H1 (cell line): ENCODE results near the gene FAM222B. TPM values are rescaled to one million over a fixed set of nuclear protein-coding genes. Genes with fewer than 3 reads are reported as not detected.

ENCODE experiments used
- CTCF ChIA-PET: fragments of 300-600 bp; sonication (Branson Sonifier 250); formaldehyde crosslinking; loops from one replicate; lab custom pipeline; 2021; ENCODE audit not compliant: partially characterized antibody; lab: Charles Lee
- POLR2A ChIA-PET: fragments of 300-600 bp; sonication (Branson Sonifier 250); formaldehyde crosslinking; loops from one replicate; lab custom pipeline; 2021; ENCODE audit warnings: inconsistent platforms; ENCODE audit not compliant: partially characterized antibody; lab: Charles Lee
- DNase-seq, 2 experiments: peaks; one replicate each; pipeline versions ENCODE4 v3.0.0 to v3.0.0-alpha.2; 2010 to 2022; ENCODE audit warnings: low spot score in 2 of 2, low read depth in 1 of 2, mixed read lengths in 1 of 2
- FAIRE-seq: peaks from 2 replicates; lab custom pipeline; 2011; peaks lifted over from hg19 to GRCh38; lab: Jason Lieb, UNC
- H2AFZ ChIP-seq: 2 replicates; pipeline ENCODE4 v1.8.1; 2012; ENCODE audit warnings: low read length, inconsistent platforms
- H2AK5ac ChIP-seq: 2 replicates; pipeline ENCODE4 v1.6.1; 2013; ENCODE audit warnings: low read depth, low read length
- H2BK120ac ChIP-seq: replicated peaks from 2 replicates; pipeline ENCODE3; 2013; ENCODE audit warnings: low read depth, low read length, inconsistent platforms
- H2BK12ac ChIP-seq: 2 replicates; pipeline ENCODE4 v1.6.1; 2013; ENCODE audit warnings: low read depth, low read length
- H2BK15ac ChIP-seq: 2 replicates; pipeline ENCODE4 v1.6.1; 2013; ENCODE audit warnings: low read length
- H2BK20ac ChIP-seq: 2 replicates; pipeline ENCODE4 v1.6.1; 2013; ENCODE audit warnings: low read length
- H2BK5ac ChIP-seq: 2 replicates; pipeline ENCODE4 v1.6.1; 2013; ENCODE audit warnings: low read depth, low read length
- H3K14ac ChIP-seq: 2 replicates; pipeline ENCODE4 v1.6.1; 2013; ENCODE audit warnings: inconsistent platforms; ENCODE audit not compliant: insufficient read length
- H3K18ac ChIP-seq: 2 replicates; pipeline ENCODE4 v1.6.1; 2013; ENCODE audit warnings: low read length; ENCODE audit errors: extremely low read depth
- H3K23ac ChIP-seq: 2 replicates; pipeline ENCODE4 v1.6.1; 2013; ENCODE audit warnings: inconsistent platforms; ENCODE audit not compliant: insufficient read length
- H3K23me2 ChIP-seq: 2 replicates; pipeline ENCODE4 v1.6.1; 2013; ENCODE audit warnings: low read depth, low read length
- H3K27ac ChIP-seq: 2 replicates; pipeline ENCODE4 v1.6.1; 2011; ENCODE audit warnings: low read depth, low read length, inconsistent platforms
- H3K27me3 ChIP-seq, 4 experiments: replicated peaks in 1 of 4; 1 replicate in 1 of 4; 2 replicates in 3 of 4; pipeline versions ENCODE4 v1.6.1 to v1.8.1; 2011 to 2013; ENCODE audit warnings: low read length in 3 of 4, mild to moderate bottlenecking in 3 of 4, inconsistent platforms in 2 of 4, mixed read lengths in 2 of 4, moderate library complexity in 1 of 4; ENCODE audit not compliant: control insufficient read depth in 3 of 4, insufficient read depth in 3 of 4; ENCODE audit errors: extremely low read depth in 1 of 4
- H3K36me3 ChIP-seq, 4 experiments: 2 replicates each; pipeline versions ENCODE4 v1.6.1 to v1.8.1; 2011 to 2013; ENCODE audit warnings: mild to moderate bottlenecking in 4 of 4, low read length in 3 of 4, moderate library complexity in 2 of 4, control low read depth in 1 of 4, inconsistent platforms in 1 of 4; ENCODE audit not compliant: insufficient read depth in 4 of 4, control insufficient read depth in 2 of 4
- H3K4ac ChIP-seq: replicated peaks from 2 replicates; pipeline ENCODE3; 2013; ENCODE audit warnings: low read length, low read depth, mixed read lengths, inconsistent platforms; ENCODE audit not compliant: insufficient read length
- H3K4me1 ChIP-seq, 4 experiments: replicated peaks in 1 of 4; 1 replicate in 1 of 4; 2 replicates in 3 of 4; pipeline versions ENCODE4 v1.6.1 to v1.8.1; 2011 to 2013; ENCODE audit warnings: low read length in 3 of 4, inconsistent platforms in 2 of 4, mixed read lengths in 1 of 4; ENCODE audit not compliant: insufficient read depth in 4 of 4, control insufficient read depth in 3 of 4
- H3K4me2 ChIP-seq, 2 experiments: 2 replicates each; pipeline versions ENCODE4 v1.6.1 to v1.8.1; 2011 to 2013; ENCODE audit warnings: low read depth in 2 of 2, low read length in 2 of 2, control low read depth in 1 of 2, inconsistent platforms in 1 of 2, mild to moderate bottlenecking in 1 of 2; ENCODE audit not compliant: insufficient read depth in 1 of 2
- H3K4me3 ChIP-seq, 4 experiments: fragments of 200-600, 300-600 bp in 1 of 4; sonication (generic), shearing (Covaris generic), sonication (Bioruptor Twin) in 1 of 4; 2 replicates each; pipeline versions ENCODE4 v1.5.1 to v1.8.1; 2011 to 2016; ENCODE audit warnings: low read length in 4 of 4, low read depth in 3 of 4, control low read depth in 2 of 4, inconsistent platforms in 2 of 4, mild to moderate bottlenecking in 2 of 4, mixed read lengths in 1 of 4, moderate library complexity in 1 of 4; ENCODE audit not compliant: insufficient read depth in 2 of 4; ENCODE audit errors: extremely low read depth in 1 of 4
- H3K56ac ChIP-seq: replicated peaks from 2 replicates; pipeline ENCODE3; 2013; ENCODE audit warnings: low read depth, mild to moderate bottlenecking, mixed read lengths, low read length, inconsistent platforms; ENCODE audit not compliant: insufficient read length
- H3K79me1 ChIP-seq: 2 replicates; pipeline ENCODE4 v1.6.1; 2013; ENCODE audit warnings: low read depth, low read length, control low read depth
- H3K79me2 ChIP-seq, 2 experiments: 2 replicates each; pipeline versions ENCODE4 v1.6.1 to v1.8.1; 2012 to 2013; ENCODE audit warnings: low read length in 2 of 2, mild to moderate bottlenecking in 2 of 2, inconsistent platforms in 1 of 2; ENCODE audit not compliant: insufficient read depth in 2 of 2, control insufficient read depth in 1 of 2
- H3K9ac ChIP-seq, 4 experiments: replicated peaks in 1 of 4; 1 replicate in 1 of 4; 2 replicates in 3 of 4; pipeline versions ENCODE4 v1.6.1 to v1.8.1; 2011 to 2013; ENCODE audit warnings: low read depth in 3 of 4, low read length in 3 of 4, control low read depth in 2 of 4, mild to moderate bottlenecking in 2 of 4, moderate library complexity in 2 of 4, inconsistent platforms in 1 of 4; ENCODE audit errors: extremely low read depth in 1 of 4
- H3K9me3 ChIP-seq, 2 experiments: 2 replicates each; pipeline versions ENCODE4 v1.6.1 to v1.8.1; 2012 to 2013; ENCODE audit warnings: mild to moderate bottlenecking in 2 of 2, moderate library complexity in 2 of 2, control low read depth in 1 of 2, inconsistent platforms in 1 of 2, low read depth in 1 of 2, low read length in 1 of 2, mixed read lengths in 1 of 2; ENCODE audit not compliant: insufficient read depth in 2 of 2
- H4K20me1 ChIP-seq, 2 experiments: replicated peaks in 1 of 2; 2 replicates each; pipeline versions ENCODE3 to v1.8.1; 2011 to 2013; ENCODE audit warnings: inconsistent platforms in 2 of 2, low read length in 2 of 2, mild to moderate bottlenecking in 1 of 2; ENCODE audit not compliant: insufficient read depth in 2 of 2, control insufficient read depth in 1 of 2
- H4K5ac ChIP-seq: 2 replicates; pipeline ENCODE4 v1.6.1; 2013; ENCODE audit warnings: low read length, low read depth, mixed read lengths, inconsistent platforms; ENCODE audit not compliant: insufficient read length
- H4K8ac ChIP-seq: 2 replicates; pipeline ENCODE4 v1.8.0; 2013; ENCODE audit warnings: mild to moderate bottlenecking, moderate library complexity, low read length, inconsistent platforms; ENCODE audit not compliant: insufficient read depth; ENCODE audit errors: extremely low read depth
- H4K91ac ChIP-seq: replicated peaks from 2 replicates; pipeline ENCODE3; 2013; ENCODE audit warnings: low read length, mixed read lengths, inconsistent platforms; ENCODE audit not compliant: insufficient read length
- GABPA ChIP-seq: IDR thresholded peaks from 2 replicates; pipeline ENCODE4 v1.6.1; 2011; ENCODE audit warnings: mild to moderate bottlenecking, low read length, moderate library complexity, borderline replicate concordance; ENCODE audit not compliant: insufficient read depth
- SAP30 ChIP-seq: fragments of 300-600 bp; sonication (generic); IDR thresholded peaks from 2 replicates; pipeline ENCODE4 v1.7.1; 2012; ENCODE audit warnings: low read length, moderate library complexity, mild to moderate bottlenecking, inconsistent platforms; ENCODE audit not compliant: insufficient read depth, insufficient replicate concordance
- SP4 ChIP-seq: IDR thresholded peaks from 2 replicates; pipeline ENCODE4 v1.6.1; 2012; ENCODE audit warnings: low read length, inconsistent platforms
- WGBS, 2 experiments: shearing (Covaris generic) in 1 of 2; methylation state at CpG; one replicate each; pipeline versions ENCODE4 v1.1.6 to v1.1.7; 2013 to 2015; ENCODE audit warnings: low lambda C conversion rate in 2 of 2, mixed read lengths in 2 of 2, inconsistent platforms in 1 of 2, low coverage in 1 of 2, missing lambda C conversion rate in 1 of 2; ENCODE audit not compliant: insufficient replicate concordance in 2 of 2, insufficient coverage in 1 of 2, insufficient read length in 1 of 2; ENCODE audit errors: extremely low coverage in 1 of 2, missing lambda C conversion rate in 1 of 2; 5-methylcytosine and 5-hydroxymethylcytosine counted together
- polyA plus RNA-seq, 7 experiments: library from polyadenylated mRNA; depleted of rRNA in 3 of 7; stranded (reverse) in 5 of 7; unstranded in 2 of 7; fragments of >200 nt in 5 of 7; fragments of 200-250 nt in 2 of 7; gene quantifications; 1 replicate in 5 of 7; 2 replicates in 1 of 7; 4 replicates in 1 of 7; pipeline versions ENCODE4 v1.2.1 to v1.2.3, GENCODE V29; 2011 to 2013; ENCODE audit warnings: missing spikeins in 2 of 7, mixed read lengths in 2 of 7
- total RNA-seq: library from RNA; stranded (reverse); fragmentation: NEBNext Ultra II Directional; extraction: Animal tissue kit (Norgen Biotek cat#: 25700); gene quantifications from 2 replicates; pipeline ENCODE4 v1.2.1, GENCODE V29; 2021

FAM222B gene
- total and polyA plus RNA-seq, 2 of the 8 experiments (the other 6 are each of a cell fraction or from before 2014, with no cell fraction given): 42.1 to 81.7 TPM

DNA sequence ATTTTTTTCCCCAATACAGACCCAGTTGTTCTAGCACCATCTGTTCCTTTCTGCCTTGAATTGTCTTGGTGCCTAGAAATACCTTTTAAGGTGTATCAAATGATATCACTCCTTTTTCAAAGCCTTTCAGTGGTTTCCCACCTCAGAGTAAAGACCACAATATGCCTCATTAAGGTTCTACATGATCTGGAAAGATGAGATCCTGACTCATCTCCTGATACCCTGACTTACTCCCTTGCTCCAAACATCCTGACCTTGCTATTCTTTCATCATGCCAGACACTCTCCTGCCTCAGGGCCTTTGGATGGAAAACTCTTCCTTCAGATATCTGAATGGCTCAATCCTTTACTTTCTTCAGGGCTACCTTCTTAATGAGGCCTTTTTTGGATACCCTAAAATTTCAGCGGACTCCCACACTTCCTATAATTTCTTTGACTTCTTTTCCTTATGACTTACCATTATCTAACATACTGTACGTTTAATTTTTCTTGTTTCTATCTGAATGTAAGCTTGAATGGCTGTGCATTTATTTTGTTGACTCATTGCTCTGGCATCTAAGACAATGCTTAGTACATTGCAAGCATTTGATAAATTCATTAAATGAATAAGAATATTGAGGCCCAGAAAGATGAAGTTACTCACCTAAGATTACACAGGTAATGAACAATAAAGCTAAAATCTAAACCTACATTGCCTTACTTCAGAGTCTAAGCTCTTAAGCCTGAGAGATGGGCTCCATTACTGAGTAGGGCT, 35.7 kb upstream of the FAM222B start:
- Histone ChIP-seq H2BK12ac (no peak overlapping the region), H4K5ac (no peak overlapping the region), H3K27ac (no peak overlapping the region), H2AK5ac (no peak overlapping the region), H3K23me2 (no peaks in the 10 kb centered on the region), H3K4ac (no peak overlapping the region), H3K18ac (no peak overlapping the region), H3K4me3 (no peak overlapping the region), H3K36me3 (peaks cover 9 to 34% (median 20%) of the 10 kb centered on the region in 4 experiments; a peak in 6 of 8 replicates), H2AFZ (no peak overlapping the region), H3K9me3 (no peaks in the 10 kb centered on the region), H3K14ac (no peak overlapping the region), H4K20me1 (no peaks in the 10 kb centered on the region), H3K79me2 (no peaks in the 10 kb centered on the region), H2BK20ac (no peak overlapping the region), H3K23ac (no peak overlapping the region), H2BK15ac (no peak overlapping the region), H4K8ac (no peak overlapping the region), H3K56ac (no peak overlapping the region), H3K79me1 (no peaks in the 10 kb centered on the region; the same call in 1 of the 2 replicates), H3K4me1 (no peaks in the 10 kb centered on the region; a peak in 2 of 7 replicates), H3K27me3 (no peaks in the 10 kb centered on the region; a peak in 1 of 7 replicates), H2BK5ac (no peak overlapping the region), H4K91ac (no peak overlapping the region), H3K4me2 (no peak overlapping the region), H3K9ac (no peak overlapping the region), H2BK120ac (no peak overlapping the region)
- POLR2A ChIA-PET: interaction anchor here (0.6 to 2.3 kb wide), 13 partner anchors 8 to 239 kb away, joined by 3 to 13 read pairs (median 5); partner anchors contain the start of gene RPL23A
- no peak for DNase-seq
- no peak for FAIRE-seq
- 92 to 100% methylated on average over 1 to 2 of the region's 2 CpGs for WGBS, 2 experiments
- CTCF ChIA-PET: interaction anchor here (0.6 to 5.7 kb wide), 33 partner anchors 8 to 260 kb away, joined by 3 to 73 read pairs (median 5); partner anchors contain the start of genes DHRS13, FAM222B, FLOT2 and TLCD1
- TF ChIP-seq SAP30: no peak
- no peak for TF ChIP-seq SP4
- TF ChIP-seq GABPA: no peak
